HepG2 (cell line): ENCODE measurements around the gene EGLN1. TPM values are rescaled to one million over a fixed set of nuclear protein-coding genes. Genes with fewer than 3 reads are reported as not detected.
A peak's percentile ranks its signal among the peaks of the same experiment; 100 is the strongest.

ENCODE experiments used
- KDM1A ChIP-seq: IDR thresholded peaks from 2 replicates; pipeline ENCODE4 v1.6.1; 2016; ENCODE audit warnings: missing compliant biosample characterization
- MXI1 ChIP-seq: IDR thresholded peaks from 3 replicates; pipeline ENCODE4 v1.6.1; 2012; ENCODE audit warnings: low read depth, low read length, inconsistent platforms, borderline replicate concordance
- PHB2 ChIP-seq: fragments of 450-650 bp; IDR thresholded peaks from 2 replicates; pipeline ENCODE4 v1.6.1; 2018; ENCODE audit not compliant: partially characterized antibody
- SMAD1 ChIP-seq: sonication (generic); formaldehyde crosslinking; IDR thresholded peaks from 2 replicates; pipeline ENCODE4 v1.4.0; 2020; ENCODE audit warnings: missing genetic modification reagents, low read depth, mild to moderate bottlenecking, borderline replicate concordance
- SMARCC2 ChIP-seq: fragments of 450-650 bp; IDR thresholded peaks from 2 replicates; pipeline ENCODE4 v1.6.1; 2017; ENCODE audit warnings: antibody characterized with exemption, mild to moderate bottlenecking
- SNAPC4 ChIP-seq: sonication (generic); formaldehyde crosslinking; IDR thresholded peaks from 2 replicates; pipeline ENCODE4 v1.4.0; 2020; ENCODE audit warnings: mild to moderate bottlenecking, missing genetic modification reagents
- TCF12 ChIP-seq, 2 experiments: fragments of 450-650 bp in 1 of 2; sonication (generic) in 1 of 2; formaldehyde crosslinking in 1 of 2; IDR thresholded peaks; 2 replicates each; pipeline versions ENCODE4 v1.6.1 to v1.8.0; 2017 to 2022; ENCODE audit warnings: antibody characterized with exemption in 1 of 2, mild to moderate bottlenecking in 1 of 2, missing genetic modification reagents in 1 of 2, moderate library complexity in 1 of 2
- TFDP2 ChIP-seq: sonication (generic); formaldehyde crosslinking; IDR thresholded peaks from 2 replicates; pipeline ENCODE4 v1.4.0; 2020; ENCODE audit warnings: missing genetic modification reagents
- ZFP36L1 ChIP-seq: sonication (generic); formaldehyde crosslinking; IDR thresholded peaks from 2 replicates; pipeline ENCODE4 v1.8.0; 2022; ENCODE audit warnings: mild to moderate bottlenecking, missing genetic modification reagents, moderate library complexity
- ZFY ChIP-seq: sonication (generic); formaldehyde crosslinking; IDR thresholded peaks from 2 replicates; pipeline ENCODE4 v1.4.0; 2020; ENCODE audit warnings: missing genetic modification reagents
- ZNF512B ChIP-seq: sonication (generic); formaldehyde crosslinking; IDR thresholded peaks from 2 replicates; pipeline ENCODE4 v1.5.1; 2020; ENCODE audit warnings: missing genetic modification reagents, mild to moderate bottlenecking, borderline replicate concordance
- ZNF552 ChIP-seq: sonication (generic); formaldehyde crosslinking; IDR thresholded peaks from 2 replicates; pipeline ENCODE4 v1.9.0; 2022; ENCODE audit warnings: missing genetic modification reagents, mild to moderate bottlenecking, borderline replicate concordance
- ZNF605 ChIP-seq: sonication (generic); formaldehyde crosslinking; IDR thresholded peaks from 2 replicates; pipeline ENCODE4 v1.8.0; 2022; ENCODE audit warnings: mild to moderate bottlenecking, missing genetic modification reagents
- polyA plus RNA-seq, 8 experiments: library from polyadenylated mRNA; depleted of rRNA in 3 of 8; stranded (reverse) in 7 of 8; unstranded in 1 of 8; fragments of >200 nt; fragmentation: Illumina TruSeq in 4 of 8; extraction: Trizol in 4 of 8; gene quantifications; 2 replicates each; pipeline versions ENCODE4 v1.2.1 to v1.2.3, GENCODE V29; 2011 to 2016; ENCODE audit warnings: low read depth in 4 of 8, missing spikeins in 1 of 8, mixed read lengths in 1 of 8; ENCODE audit not compliant: insufficient read depth in 1 of 8
- total RNA-seq, 5 experiments: library from RNA; depleted of rRNA; stranded (reverse); fragments of >200 nt; fragmentation: Illumina TruSeq; extraction: Trizol; gene quantifications; 2 replicates each; pipeline ENCODE4 v1.2.3, GENCODE V29; 2016; ENCODE audit warnings: low read depth in 1 of 5
- TF ChIP-seq, protein P1 (sequence below): sonication (generic); formaldehyde crosslinking; IDR thresholded peaks from 2 replicates; pipeline ENCODE4 v1.9.0; 2022; ENCODE audit warnings: missing genetic modification reagents, mild to moderate bottlenecking, borderline replicate concordance
- TF ChIP-seq, protein P2 (sequence below): sonication (generic); formaldehyde crosslinking; IDR thresholded peaks from 2 replicates; pipeline ENCODE4 v1.4.0; 2020; ENCODE audit warnings: missing genetic modification reagents

EGLN1 gene
- total and polyA plus RNA-seq, 2 of the 13 experiments (the other 11 are each of a cell fraction or from before 2014, with no cell fraction given) = 34.4 to 44.1 TPM

DNA sequence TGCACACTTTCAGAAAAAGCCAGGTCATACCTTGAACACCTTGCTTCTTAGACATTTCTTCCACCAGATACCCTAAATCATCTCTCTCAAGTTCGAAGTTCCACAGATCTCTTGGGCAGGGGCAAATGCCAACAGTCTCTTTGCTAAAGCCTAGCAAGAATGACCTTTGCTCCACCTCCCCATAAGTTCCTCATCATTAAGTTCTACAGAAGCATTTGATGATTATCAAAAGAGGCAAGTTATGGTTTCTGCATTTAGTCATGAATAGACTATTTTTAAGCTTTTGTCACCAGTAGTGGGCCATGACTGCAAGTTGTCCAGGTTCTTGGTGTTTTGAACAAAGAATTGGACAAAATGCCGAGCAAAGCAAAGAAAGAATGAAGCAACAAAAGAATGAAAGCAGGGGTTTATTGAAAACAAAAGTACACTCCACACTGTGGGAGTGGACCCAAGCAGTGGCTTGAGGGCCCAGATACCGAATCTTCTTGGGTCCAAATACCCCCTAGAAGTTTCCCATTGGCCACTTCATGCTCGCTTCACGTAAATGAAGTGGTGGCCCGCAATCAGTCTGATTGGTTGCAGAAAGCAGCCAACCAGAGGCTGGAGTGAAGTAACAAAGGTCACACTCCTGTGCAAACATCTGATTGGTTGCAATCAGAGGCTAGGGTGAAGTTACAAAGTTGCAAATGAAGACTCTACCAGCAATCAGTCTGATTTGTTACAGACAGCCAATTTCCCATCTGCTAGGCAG lies 9.8 kb upstream of the EGLN1 start (continued):
- TF ChIP-seq TCF12 (IDR thresholded peaks at IDR 0.05) (no peak), TCF12 (CRISPR knock-in tag; IDR thresholded peaks at IDR 0.05) (no peak), ZNF552 (CRISPR knock-in tag) (no peak), ZFY (CRISPR knock-in tag) (peak; percentile 35; the same call in 1 of the 2 replicates), KDM1A (CRISPR knock-in tag) (no peak), PHB2 (no peak), ZNF512B (CRISPR knock-in tag) (0 out of 2 replicates have a peak, but pooled peaks have one; percentile 50), TFDP2 (CRISPR knock-in tag) (no peak), MXI1 (no peak), SMAD1 (no peak), SMARCC2 (no peak), ZFP36L1 (no peak), ZNF605 (no peak), SNAPC4 (CRISPR knock-in tag) (0 out of 2 replicates have a peak, but pooled peaks have one; percentile 46)
- TF ChIP-seq, protein P1, sequence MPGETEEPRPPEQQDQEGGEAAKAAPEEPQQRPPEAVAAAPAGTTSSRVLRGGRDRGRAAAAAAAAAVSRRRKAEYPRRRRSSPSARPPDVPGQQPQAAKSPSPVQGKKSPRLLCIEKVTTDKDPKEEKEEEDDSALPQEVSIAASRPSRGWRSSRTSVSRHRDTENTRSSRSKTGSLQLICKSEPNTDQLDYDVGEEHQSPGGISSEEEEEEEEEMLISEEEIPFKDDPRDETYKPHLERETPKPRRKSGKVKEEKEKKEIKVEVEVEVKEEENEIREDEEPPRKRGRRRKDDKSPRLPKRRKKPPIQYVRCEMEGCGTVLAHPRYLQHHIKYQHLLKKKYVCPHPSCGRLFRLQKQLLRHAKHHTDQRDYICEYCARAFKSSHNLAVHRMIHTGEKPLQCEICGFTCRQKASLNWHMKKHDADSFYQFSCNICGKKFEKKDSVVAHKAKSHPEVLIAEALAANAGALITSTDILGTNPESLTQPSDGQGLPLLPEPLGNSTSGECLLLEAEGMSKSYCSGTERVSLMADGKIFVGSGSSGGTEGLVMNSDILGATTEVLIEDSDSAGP (CRISPR knock-in tag) = no peak
- TF ChIP-seq, protein P2, sequence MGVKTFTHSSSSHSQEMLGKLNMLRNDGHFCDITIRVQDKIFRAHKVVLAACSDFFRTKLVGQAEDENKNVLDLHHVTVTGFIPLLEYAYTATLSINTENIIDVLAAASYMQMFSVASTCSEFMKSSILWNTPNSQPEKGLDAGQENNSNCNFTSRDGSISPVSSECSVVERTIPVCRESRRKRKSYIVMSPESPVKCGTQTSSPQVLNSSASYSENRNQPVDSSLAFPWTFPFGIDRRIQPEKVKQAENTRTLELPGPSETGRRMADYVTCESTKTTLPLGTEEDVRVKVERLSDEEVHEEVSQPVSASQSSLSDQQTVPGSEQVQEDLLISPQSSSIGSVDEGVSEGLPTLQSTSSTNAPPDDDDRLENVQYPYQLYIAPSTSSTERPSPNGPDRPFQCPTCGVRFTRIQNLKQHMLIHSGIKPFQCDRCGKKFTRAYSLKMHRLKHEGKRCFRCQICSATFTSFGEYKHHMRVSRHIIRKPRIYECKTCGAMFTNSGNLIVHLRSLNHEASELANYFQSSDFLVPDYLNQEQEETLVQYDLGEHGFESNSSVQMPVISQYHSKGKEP (CRISPR knock-in tag) = no peak
